Stimulated activated CD4-positive, alpha-beta T cell treated with anti-CD3 and anti-CD28 coated beads, TNF-alpha, amount 100 ng/mL, for 1 hour (primary cell): ENCODE data around the gene MATN1.

Source experiments
- DNase-seq, 3 donors: peaks; one replicate each; pipeline ENCODE4 v3.0.0-alpha.2; 2020; ENCODE audit warnings: low read depth in 3 of 3, low spot score in 1 of 3

MATN1 gene

GRCh38 chr1:30665216-30666010 is 58.0 kb downstream of the MATN1 start:
- DNase-seq: no peak

DNA sequence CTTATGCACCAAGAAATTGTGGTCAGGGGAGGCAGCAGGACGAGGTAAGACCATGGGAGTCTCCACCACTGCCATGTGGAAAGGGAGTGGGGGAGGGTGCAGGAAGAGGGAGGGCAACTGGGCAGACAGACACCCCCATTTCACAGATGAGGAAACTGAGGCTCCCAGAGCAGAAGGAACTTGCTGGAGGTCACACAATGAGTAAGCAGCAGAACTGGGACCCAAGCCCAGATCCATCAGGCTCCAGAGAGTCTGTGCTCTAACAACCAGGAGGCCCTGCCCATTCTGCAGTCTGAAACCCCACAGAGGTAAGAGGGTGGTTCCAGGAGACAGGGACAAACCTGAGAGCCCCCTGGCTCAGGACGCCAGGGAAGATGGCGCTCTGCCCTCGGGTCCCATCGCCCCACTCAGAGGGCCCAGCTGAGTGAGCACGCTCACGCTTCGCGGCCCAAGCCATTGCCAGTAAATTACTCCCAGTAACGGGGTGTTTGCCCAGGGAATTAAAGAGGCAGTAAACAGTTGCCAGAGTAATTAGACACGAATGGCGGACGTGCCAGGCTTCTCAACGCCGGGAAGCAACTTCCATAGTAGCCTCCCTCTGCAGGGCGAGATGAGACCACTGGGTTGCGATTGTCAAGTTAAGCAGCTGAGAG is 59.2 kb downstream of the MATN1 start:
- DNase-seq: no peak

DNA sequence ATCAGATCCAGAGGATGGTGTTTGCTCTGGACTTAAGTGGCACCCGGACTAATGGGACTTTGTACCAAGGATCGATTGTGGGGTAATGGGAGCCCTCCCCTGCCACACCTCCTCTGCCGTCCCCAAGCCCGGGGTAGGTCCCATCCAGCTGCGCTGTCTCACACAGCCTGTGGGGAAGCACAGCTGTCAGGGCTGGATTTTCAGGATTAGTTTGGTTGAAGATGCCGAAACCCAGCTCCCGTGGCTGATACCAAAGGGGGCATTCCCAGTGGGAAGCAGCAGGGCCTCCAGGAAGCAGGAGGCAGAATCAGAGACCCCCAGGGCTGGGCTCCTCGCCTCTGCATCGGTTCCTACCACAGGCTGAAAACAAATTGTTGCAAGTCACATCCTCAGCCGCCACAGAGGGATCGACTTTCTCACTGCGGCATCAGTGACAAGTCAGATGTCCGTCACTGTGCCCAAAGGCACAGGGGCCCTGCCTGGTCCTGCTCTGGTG is 59.7 kb downstream of the MATN1 start:
- DNase-seq: no peak

DNA sequence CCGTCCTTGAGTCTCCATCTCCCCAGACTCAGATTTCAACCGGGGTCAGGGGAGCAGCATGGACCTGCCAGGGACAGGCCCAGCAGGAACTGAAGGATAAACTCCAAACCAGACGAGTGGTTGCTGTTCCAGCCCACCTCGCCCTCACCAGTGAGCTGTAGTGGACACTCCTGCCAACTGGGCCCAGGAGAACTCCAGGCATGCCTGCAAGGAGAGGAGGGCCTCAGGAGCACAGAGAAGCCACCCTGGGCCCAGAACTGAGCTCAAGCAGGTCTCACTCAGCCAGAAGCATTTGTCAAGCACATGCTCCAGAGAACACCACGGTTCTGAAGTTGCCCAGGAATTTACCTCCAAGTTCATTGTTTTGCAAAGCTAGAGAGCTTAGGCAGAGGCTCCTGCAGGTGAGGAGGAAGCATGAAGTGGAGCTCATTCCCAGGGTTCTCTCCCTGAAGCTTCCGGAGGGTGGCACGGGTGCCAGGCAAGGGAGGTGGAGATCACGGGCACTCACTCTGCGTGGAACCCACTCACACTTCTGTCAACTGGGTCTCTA is 61.0 kb downstream of the MATN1 start:
- DNase-seq: no peak

DNA sequence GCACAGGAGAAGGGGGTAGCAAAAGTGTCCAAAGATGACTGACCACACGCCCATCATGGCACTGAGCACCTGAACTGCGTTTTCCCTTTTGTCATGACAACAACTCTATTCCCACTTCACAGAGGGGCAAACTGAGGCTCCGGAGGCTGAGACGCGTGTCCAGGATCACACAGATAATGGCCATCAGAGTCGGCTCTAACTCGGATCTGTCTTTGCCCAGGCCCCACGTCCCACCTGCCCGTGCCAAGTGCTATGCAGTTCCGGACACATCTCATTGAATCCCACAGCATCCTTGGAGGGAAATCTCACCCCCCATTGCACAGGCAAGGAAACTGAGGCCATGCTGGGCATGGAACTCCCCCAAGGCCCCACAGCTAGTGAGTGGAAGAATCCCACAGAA is 62.1 kb downstream of the MATN1 start:
- DNase-seq: no peak
